ENCODE results near the gene MLLT6.

The MLLT6 gene

DNA sequence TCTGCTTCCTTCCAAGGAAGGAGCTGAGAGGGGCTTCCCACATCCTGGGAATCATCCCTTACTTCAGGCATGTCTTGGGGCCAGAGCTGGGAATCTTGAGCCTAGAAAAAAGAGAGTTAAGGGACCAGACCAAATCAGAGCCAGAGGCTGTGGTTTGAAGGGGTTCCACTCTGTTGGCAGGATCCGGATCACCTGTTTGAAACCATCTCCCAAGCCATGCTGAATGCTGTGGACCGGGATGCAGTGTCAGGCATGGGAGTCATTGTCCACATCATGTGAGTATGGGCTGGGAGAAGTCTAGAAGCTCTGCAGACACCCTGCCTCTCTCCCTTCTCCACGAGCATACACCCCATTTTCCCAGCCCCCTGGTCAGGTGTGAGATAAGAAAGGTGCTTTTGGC is 57.2 kb downstream of the MLLT6 start:
- no peak for DNase-seq (ENCODE audit: low read depth in 2 of 2)

- DNase-seq (ENCODE audit: low read depth in 2 of 2) = no peak
Measured at GRCh38 chr17:38766341-38766740, 61.3 kb downstream of the MLLT6 start.

DNA sequence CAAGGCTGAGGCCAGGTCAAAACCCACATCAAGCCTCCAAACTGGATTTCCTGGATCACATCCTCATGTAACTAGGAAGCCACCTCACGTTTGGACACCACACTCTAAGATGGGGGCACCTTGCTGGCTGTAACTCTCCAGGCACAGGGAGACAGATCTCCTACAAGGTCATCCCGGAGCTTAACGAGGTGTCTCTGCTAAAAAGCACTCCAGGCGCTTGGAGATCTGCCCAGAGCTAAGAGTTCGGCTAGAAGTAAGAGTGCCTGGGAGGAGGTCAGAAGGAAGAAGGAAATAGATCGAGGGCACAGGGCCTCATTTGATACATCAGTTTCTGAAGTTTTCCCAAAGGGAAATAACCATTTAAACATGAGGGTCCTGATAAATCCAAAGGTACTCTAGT is 63.3 kb downstream of the MLLT6 start:
- DNase-seq (ENCODE audit: low read depth in 2 of 2) = no peak

- no peak for DNase-seq (ENCODE audit: low read depth in 2 of 2)
Measured at GRCh38 chr17:38773258-38773657, 68.2 kb downstream of the MLLT6 start.

- no peak for DNase-seq (ENCODE audit: low read depth in 2 of 2)
Measured at GRCh38 chr17:38777641-38778250, 72.7 kb downstream of the MLLT6 start.

Measured in stimulated activated CD8-positive, alpha-beta memory T cell treated with anti-CD3 and anti-CD28 coated beads, Interleukin-15, amount 100 ng/mL, for 4 hours (primary cell).